Activated T-cell treated with anti-CD3 and anti-CD28 coated beads, Interleukin-2, amount 50 U/mL, for 48 hours (primary cell): ENCODE results near the gene PPA1.
"Not testable (repeated sequence)": the region's sequence is repeated elsewhere in the genome, so short reads cannot be mapped to it uniquely, and the experiment has no call there.

Experiments
- DNase-seq, 2 experiments: peaks; one replicate each; pipeline ENCODE4 v3.0.0-alpha.2; 2020

Gene PPA1

DNA sequence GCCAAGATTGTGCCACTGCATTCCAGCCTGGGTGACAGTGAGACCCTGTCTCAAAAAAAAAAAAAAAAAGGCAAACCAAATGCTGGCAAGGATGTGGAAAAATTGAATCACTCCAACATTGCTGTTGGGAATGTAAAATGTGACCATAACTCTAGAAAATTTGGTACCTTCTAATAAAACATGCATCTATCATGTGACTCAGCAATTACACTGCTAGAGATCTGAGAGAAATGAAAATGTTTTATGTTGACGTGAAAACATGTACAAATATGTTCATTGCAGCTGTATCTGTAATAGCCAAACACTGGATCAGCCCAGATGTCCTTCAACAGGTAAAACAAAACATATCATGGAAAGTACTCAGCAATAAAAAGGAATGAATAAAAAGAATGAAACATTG lies 32.1 kb downstream of the PPA1 start:
- DNase-seq, result no peak

DNA sequence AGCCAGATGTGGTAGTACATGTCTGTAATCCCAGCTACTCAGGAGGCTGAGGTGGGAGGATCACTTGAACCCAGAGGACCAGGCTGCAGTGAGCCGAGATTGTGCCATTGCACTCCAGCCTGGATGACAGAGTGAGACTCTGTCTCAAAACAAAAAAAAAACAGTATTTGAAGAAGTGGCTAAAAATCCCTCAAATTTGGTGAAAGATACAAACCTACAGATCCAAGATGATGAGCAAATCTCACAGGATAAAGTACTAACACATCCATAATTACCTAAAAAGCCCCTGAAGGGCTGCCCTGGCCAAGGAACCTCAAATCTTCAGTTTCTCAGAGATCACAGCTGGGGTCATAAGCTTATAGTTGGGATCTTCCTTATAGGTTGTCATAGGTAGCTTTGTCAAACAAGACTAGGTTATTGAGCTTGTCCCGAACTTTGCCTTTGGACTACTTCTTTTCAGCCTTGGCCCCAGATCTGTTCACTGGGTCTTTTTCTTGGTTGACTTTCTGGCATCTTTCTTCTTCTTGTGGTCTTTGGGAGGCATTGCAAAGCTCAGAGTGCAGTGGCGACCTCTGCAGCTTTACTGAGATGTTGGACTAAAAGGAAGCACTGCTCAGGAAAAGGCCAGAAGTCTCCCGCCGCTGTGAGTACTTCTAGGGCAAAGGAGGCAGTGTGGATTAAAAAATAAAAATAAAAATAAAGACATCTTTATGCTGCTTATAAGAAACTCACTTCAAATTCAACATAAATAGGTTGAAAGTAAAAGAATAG lies 34.3 kb downstream of the PPA1 start:
- no peak for DNase-seq

DNA sequence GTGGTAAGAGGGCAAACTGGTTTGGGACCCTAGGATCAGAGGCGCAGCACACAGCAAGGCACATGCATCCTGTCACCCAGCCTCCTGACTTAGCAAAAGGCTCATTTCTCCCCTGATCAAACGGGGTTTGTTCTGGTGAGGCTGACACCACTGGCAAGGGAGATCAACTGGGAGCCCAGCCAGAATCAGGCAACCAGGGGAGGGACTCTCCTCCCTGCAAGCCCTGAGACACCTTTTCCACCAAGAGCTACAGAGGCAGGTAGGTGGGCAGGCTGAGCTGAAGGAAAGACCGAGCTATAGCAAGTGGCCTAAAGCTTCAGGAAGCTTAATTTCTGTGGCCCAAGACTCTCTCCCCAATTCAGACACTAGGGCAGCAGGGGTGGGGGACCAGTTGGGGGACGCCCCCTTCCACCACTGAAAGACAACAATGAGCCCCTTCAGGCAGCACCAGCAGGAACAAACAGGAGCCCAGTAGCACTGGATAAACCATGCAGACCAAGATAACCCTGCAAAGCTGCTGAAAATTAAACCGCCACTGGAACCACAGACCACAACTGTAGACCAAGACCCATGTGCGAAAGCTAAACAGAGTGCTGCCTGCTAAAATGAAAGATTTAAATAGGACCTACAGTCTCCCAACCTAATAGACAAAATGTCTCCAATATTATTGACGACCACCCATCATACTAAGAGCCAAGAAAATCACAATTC lies 35.8 kb downstream of the PPA1 start:
- no peak for DNase-seq

DNA sequence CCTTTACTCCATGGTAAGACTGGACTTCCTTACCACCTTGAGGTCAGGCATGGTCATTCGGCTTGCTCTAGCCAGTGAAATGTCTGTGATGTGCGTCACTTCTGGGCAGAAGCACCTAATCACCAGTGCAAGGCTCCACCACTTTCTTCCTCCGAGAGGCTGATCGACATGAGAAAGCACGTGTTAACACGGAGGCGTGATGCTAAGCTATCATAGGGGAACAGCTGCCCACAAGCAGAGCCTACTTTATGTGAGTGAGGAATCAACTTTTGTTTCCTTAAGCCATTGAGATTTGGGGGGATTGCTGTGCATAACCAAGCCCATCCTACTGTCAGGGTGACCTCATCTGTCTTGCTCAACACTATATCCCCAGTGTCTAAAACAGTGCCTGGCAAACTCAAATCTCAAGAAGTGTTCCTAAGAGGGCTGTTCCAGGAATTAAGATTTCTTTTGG lies 39.8 kb downstream of the PPA1 start:
- DNase-seq, result no peak

DNA sequence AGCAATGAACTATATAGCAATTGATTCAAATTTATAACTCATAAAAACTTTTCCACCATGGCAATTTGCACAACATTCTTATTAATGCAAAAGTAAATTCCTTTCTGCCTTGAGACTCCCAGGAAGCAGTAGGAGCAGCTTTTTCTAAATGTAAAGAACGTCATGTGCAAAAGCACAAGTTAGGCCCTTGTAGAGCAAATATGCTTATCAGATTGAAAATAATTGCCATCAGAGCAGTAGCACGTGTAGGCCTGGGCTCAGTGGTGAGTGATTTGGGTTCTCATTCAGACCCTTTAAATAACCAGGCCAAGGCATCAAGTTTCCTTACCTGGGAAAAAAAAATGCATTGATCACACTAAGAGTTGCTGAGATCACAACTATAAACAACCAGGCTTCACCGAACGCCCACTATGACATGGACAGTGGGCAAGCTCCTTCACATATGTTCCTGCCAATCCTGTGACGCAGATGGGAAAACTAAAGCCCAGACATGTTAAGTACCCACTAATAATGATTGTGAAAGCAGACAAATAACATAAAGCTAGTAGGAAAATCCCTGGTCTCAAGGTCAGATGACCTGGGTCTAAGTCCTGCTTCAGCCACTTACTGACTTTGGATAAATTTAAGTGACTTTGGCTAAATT lies 40.8 kb downstream of the PPA1 start:
- DNase-seq, result no peak

DNA sequence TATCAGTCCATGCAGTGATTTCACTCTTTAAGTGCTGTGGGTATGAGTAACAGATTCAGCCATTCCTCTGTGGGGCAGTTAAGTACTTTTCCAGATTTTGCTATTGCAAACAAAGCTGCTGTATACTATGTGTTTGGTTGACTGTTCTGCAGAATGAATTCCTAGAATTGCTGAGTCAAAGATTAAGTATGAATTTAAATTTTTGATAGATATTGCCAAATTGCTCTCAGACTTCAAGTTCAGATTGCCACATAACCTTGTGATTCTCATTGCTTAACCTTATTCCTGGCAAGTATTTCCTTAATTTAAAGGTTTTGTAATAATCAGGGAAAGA lies 41.3 kb downstream of the PPA1 start:
- no peak for DNase-seq

DNA sequence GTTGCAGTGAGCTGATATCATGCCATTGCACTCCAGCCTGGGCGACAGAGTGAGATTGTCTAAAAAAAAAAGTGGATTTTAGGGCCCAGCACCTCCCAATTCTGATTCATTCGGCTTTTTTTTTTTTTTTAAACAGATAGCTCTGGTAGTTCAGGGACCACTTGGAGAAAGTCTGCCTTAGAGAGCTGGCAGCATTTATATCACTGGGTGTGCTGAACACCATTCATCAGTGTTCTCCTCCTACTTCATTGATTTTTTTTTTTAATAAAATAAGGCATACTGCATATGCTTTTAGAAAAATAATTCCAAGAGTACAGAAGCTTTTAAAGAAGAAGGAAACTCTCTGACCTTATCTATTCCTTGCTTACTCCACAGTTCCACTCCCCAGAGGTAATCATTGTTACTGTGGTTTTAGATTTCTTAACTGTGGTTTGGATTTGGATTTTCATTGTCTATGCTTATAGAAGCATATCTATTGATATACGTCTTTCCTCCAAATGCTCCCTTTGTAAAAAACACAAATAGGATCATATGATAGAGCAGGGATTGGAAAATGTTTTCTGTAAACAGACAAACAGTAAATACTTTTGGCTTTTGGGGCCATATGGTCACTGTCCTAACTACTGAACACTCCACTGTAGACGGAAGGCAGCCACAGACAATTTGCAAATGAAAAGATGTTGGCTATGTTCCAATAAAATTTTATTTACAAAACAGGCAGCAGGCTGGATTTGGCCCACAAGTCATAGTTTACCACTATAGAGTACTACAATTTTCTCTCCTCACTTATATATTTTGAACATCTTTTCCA lies 41.9 kb downstream of the PPA1 start:
- DNase-seq, result no peak

DNA sequence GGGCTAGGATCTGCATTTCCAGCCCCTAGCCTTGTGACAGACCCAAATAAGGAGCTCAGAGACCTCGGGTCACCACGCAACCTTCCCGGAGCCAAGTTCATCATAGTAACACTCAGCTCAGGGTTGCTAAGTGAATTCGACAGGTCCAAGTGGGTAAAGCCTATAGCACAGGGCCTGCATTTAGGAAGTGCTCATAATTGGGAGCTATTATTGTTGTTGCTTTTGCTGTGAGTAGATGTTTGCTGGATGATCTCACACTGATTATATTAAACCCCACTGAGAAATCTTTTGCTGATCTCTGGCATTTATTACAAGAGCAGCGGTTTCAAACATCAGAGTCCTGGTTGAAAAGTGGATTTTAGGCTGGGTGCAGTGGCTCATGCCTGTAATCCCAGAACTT lies 42.6 kb downstream of the PPA1 start:
- no peak for DNase-seq

DNA sequence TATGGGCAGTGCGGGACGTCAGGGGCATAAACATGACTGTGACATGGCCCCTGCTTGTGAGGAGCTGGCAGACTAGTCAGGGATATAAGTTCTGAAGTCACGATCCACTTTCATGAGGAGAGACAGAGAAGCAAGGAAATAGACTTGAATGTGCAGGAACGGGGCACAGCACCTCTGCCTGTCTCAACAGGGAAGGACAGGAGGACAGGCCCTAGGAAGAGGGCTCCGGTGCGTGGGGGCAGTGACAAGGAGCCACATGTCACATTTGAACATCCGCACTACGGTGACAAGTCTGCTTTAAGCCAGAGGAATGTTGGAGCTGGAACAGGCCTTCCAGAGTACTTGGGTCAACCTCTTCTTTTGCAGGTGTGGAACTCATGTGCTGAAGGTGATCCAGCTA lies 43.1 kb downstream of the PPA1 start:
- DNase-seq, result no peak

DNA sequence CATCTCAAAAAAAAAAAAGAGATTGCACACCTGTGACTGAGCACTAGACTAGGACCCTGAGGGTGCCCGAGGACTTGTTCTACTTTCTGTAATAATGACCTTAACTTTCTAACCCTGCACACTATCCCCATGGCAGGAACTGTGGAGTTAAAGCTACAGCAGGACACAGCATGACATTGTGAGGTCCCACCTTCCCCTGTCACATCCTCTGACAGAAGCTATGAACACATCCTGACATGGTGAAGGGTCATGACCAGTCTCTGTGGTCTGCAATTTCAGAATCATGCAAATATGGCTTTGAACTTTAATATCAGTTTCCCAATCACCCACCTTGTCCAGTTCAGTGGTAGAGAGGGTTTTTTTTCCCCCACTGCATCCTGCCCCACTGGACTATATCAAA lies 44.5 kb downstream of the PPA1 start:
- DNase-seq, result no peak

DNA sequence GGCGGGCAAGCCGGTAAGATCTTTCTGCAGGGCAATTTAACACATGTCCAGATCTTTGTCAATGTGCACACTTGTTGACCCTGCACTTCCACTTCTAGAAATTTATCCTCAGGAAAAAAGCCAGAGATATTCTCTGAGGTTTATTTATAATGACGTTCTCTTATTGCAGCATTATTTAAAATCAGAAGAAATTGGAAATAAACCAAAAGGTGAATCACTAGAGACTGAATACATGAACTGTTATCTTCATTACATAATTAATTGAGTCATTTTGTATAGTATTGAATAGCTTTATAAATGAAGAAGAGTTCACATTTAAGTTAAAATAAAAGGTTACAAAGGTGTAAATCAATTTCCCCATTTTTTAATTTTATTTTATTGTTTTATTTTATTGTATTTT lies 46.7 kb downstream of the PPA1 start:
- DNase-seq, result no peak

DNA sequence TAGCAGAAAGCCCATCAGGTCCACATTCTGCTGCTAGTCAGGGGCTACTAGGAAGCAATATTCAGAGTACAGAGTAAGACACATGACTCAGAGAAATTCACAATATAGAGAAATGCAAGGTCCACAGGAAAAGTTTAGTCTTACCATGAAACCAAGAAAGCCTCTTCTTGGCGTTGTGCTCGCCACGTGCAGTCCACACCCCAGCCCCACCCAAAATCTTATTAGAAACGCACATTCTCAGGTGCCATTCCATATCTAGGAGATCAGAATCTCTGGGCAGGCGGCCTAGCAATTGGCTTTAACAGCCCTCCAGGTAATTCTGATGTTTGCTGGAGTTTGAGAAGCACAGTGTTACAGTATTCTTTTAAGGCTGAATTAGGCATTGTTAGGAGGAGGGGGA lies 47.1 kb downstream of the PPA1 start:
- DNase-seq, result no peak

DNA sequence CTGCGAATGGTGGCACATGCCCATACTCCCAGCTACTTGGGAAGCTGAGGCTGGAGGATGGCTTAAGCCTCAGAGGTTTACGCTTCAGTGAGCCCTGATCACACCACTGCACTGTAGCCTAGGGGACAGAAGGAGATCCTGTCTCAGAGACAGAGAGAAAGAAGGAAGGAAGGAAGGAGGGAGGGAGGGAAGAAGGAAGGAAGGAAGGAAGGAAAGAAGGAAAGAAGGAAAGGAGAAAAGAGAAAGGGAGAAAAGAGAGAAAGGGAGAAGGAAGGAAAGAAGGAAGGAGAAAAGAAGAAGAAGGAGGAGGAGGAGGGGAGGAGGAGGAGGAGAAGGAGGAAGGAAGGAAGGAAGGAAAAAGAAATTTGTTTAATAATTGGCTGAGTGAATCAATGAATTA lies 49.9 kb downstream of the PPA1 start:
- DNase-seq, result no peak

DNA sequence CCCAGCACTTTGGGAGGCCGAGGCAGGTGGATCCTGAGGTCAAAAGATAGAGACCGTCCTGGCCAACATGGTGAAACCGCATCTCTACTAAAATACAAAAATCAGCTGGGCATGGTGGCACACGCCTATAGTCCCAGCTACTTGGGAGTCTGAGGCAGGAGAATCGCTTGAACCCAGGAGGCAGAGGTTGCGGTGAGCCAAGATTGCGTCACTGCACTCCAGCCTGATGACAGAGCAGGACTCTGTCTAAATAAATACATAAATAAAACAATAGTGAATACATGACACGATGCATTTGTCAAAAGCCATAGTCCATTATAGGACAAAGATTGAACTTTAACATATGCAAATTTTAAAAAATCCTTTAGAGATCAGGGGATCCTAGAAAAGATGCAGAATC lies 54.0 kb downstream of the PPA1 start:
- DNase-seq, result not testable (repeated sequence)

DNA sequence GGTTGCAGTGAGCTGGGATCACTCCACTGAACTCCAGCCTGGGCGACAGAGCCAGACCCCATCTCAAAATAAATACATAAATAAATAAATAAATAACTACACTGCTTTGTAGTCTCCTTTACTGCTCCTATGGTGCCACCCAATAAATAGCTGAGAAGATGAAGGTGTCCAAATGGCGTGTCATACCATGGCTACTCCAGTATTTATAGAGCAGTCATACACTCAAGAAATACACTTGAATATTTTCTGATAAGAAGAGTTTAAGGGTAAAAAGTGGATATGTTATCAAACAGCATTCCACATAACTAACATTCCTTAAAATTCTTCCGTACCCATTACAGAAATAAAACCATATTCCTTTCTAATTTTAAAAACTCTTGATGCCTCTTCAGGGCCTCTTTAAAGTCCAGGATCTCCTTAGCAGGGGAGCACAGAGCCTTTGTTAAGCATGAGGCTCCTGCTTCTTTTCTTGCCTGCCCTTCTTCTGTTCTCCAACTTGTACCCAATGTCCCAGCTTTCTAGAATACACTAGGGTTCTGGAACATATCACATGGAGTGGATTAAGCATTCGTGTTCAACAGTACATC lies 55.0 kb downstream of the PPA1 start:
- no peak for DNase-seq

DNA sequence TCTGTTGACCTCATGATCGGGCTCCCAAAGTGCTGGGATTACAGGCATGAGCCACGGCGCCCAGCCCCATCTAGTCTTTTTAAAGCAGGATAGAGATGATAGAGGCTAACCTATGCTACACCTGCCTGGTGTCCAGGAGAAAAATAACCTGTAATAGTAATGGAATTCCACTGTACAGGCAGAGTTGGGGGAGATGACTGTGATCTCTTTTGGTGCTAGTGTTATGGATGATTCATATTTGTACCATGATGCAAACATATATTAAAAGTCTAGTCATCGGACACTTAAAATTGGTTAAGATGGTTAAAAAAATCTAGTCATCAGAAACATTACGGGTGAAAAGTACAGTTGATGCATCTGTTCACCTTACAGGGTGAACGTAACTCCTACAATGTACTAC lies 56.8 kb downstream of the PPA1 start:
- no peak for DNase-seq

DNA sequence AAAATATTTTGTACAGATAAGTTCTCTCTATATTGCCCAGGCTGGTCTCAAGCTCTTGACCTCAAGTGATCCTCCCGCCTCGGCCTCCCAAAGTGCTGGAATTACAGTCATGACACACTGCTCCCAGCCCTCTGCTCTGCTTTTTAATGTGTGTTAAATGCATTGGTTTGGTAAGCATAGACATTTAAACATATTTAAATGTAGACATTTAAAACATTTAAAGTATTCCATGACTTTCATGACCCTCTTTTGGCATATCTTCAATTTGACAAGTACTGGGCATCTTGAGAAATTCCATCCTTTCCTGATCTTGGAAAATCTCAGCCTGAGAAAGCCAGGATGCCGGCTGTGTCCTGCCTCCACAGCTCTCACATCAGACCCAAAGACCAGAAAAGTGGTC lies 57.7 kb downstream of the PPA1 start:
- no peak for DNase-seq

DNA sequence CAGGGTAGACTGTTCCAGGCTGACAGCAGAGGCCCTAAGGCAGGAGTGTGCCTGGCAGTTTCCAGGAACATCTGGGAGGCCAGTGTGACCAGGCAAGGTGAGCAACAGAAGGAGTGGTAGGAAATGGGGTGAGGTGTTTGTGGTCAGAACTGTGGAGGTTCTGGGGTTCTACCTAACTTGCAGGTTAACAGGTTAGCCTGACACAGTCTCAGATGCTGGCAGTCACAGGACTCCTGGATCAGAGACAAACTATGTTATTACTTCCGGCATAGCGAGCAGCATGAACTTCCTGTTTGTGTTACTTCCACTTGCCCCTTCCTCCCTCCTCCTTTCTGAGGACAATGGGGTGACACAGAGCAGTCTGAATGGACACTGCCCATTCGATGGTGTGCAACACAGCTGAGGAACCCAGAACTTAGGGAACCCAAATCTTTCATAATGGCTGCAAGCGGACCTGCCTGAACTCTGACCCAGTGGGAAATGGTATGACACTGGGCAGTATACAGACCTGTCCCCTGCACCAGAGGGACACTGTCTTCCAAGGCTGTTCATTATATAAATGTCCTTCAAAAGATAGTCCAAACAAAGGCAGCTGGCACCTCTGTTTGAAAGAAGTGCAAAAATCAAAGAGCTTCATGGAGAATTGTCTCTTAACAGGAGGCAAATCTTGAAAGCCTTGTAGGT lies 59.0 kb downstream of the PPA1 start:
- peak; percentile 42 to 49 for DNase-seq

DNA sequence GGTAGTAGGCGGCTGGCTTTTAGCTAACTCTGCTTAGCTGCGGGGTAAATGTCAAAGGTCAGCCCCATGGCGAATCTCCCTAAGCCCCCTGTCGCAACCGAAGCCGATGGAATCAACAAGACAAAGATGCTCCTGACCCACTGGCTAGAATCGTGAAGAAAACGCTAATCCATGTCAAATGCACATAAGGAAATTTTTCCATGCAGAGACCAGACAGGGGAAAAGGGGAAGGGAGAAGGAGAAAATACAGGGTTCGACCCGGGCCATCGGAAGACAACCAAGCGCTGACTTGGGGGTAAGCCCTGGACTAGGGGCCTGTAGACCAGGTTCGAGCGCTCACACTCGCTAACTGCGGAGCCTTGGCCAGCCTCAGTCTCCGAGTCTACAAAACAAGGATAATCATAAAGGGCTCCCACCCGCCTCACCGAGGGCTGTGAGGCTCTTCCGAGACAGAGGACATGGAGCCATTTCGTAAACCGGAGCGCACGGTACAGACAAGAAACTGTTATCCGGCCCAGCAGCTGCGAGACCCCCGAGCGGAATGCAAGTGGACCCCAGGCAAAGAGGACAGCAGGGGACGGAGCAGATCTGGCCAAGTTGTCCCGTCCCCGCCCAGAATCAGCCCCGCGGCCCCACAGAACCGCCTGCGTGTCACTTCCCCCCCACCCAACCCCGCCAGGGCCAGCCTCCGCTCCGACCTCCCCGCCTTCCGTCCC lies 63.4 kb downstream of the PPA1 start:
- no peak for DNase-seq

DNA sequence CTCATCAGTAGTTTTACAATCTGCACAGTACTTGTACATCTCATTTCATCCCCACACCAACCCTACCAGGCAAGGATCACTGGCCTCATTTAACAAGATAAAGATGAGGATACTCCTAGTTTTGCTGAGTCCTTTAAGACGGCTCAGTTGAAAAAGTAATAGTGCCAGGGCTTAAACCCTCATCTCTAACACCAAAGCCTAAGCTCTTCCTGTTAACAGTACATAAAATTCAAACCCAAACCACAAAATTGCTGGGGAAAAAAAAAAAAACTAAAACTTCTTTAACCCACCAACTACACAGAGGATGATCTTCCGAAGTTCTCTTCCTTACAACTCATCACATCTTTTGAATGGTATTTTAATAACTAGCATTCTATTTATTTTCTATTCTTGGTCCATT lies 64.2 kb downstream of the PPA1 start:
- no peak for DNase-seq

DNA sequence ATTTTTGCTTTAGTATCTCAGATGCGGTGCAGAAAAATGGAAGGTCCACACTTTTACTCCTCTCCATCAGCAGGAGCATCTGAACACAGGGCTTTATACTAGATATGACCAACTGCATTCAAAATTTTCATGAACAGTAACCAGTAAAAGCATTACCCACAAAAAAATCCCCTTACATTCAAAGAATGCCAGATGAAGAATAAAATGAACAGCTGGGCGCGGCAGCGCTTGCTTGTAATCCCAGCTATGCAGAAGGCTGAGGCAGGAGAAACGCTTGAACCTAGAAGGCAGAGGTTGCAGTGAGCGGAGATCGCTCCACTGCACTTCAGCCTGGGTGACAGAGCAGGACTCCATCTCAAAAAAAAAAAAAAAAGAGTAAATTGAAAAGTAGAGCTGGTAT lies 66.0 kb downstream of the PPA1 start:
- no peak for DNase-seq

DNA sequence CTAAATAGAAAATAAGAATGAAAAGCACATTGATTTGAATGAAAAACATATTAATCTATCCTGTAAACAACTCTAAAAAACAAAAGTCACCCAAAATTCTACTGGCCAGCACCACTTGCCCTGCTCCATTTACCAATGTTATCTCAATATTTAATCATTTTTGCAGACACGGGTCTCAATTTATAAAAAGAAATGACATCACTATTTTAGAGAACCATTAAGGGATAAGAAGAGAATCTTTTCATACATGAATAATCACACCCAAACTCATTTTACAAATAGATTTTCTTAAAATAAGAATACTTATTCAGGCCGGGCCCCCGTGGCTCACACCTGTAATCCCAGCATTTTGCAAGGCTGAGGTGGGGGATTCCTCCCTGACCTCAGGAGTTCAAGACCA lies 66.8 kb downstream of the PPA1 start:
- no peak for DNase-seq
